Natural killer cell treated with Interleukin-12 subunit alpha and Interleukin-12 subunit beta and Interleukin-15 and Interleukin-18, amount 100 ng/mL, for 72 hours (primary cell): ENCODE data around the gene AGBL1. TPM values are rescaled to one million over a fixed set of nuclear protein-coding genes. Genes with fewer than 3 reads are reported as not detected.

Experiments used
- ATAC-seq, 2 donors: fragments of 150-1000 bp; cut with Tn5 transposase in 1 of 2; sonication (Bioruptor Pico), chemical (Tn5 transposase) in 1 of 2; 2 replicates each; pipeline ENCODE4 v1.10.0; 2021
- DNase-seq: peaks from one replicate; pipeline ENCODE4 v3.0.0; 2022; ENCODE audit warnings: low spot score
- H3K27ac Mint-ChIP-seq, 2 donors: 1 replicate in 1 of 2; 2 replicates in 1 of 2; pipeline ENCODE4 v1.8.0; 2022; ENCODE audit warnings: mixed read lengths in 2 of 2, mild to moderate bottlenecking in 1 of 2, moderate library complexity in 1 of 2
- H3K27me3 Mint-ChIP-seq, 2 donors: 1 replicate in 1 of 2; 2 replicates in 1 of 2; pipeline ENCODE4 v1.8.0; 2022; ENCODE audit warnings: mixed read lengths in 2 of 2
- H3K36me3 Mint-ChIP-seq: one replicate; pipeline ENCODE4 v1.8.0; 2022; ENCODE audit warnings: mixed read lengths
- H3K4me1 Mint-ChIP-seq, 2 donors: 1 replicate in 1 of 2; 2 replicates in 1 of 2; pipeline ENCODE4 v1.8.0; 2022; ENCODE audit warnings: low read depth in 2 of 2, mixed read lengths in 2 of 2, mild to moderate bottlenecking in 1 of 2
- H3K4me3 Mint-ChIP-seq: one replicate; pipeline ENCODE4 v1.8.0; 2022; ENCODE audit warnings: mixed read lengths
- H3K9me3 Mint-ChIP-seq: 2 replicates; pipeline ENCODE4 v1.8.0; 2022; ENCODE audit warnings: mixed read lengths
- total RNA-seq, 2 donors: library from RNA; stranded (reverse); gene quantifications; one replicate each; pipeline ENCODE4 v1.2.3, GENCODE V29; 2022

The AGBL1 gene
- total RNA-seq, 2 donors from 2014 or later = not detected

- H3K4me1 Mint-ChIP-seq = peaks cover 24 to 38% of the 10 kb centered on the region in 2 donors
- no peak overlapping the region for H3K27ac Mint-ChIP-seq
- H3K4me3 Mint-ChIP-seq = no peak overlapping the region
- no peak for ATAC-seq
- no peaks in the 10 kb centered on the region for H3K9me3 Mint-ChIP-seq
- peaks cover 7% of the 10 kb centered on the region for H3K36me3 Mint-ChIP-seq
- no peak for DNase-seq
- H3K27me3 Mint-ChIP-seq = peaks cover 3 to 10% of the 10 kb centered on the region in 2 donors
Measured at GRCh38 chr15:86657305-86657704, 577.6 kb downstream of the AGBL1 start.

GRCh38 chr15:86659724-86660411 is 580.2 kb downstream of the AGBL1 start:
- H3K9me3 Mint-ChIP-seq = no peaks in the 10 kb centered on the region
- H3K4me3 Mint-ChIP-seq = no peak overlapping the region
- no peak for ATAC-seq
- peaks cover 7% of the 10 kb centered on the region for H3K36me3 Mint-ChIP-seq
- H3K4me1 Mint-ChIP-seq = peaks cover 7 to 13% of the 10 kb centered on the region in 2 donors
- H3K27me3 Mint-ChIP-seq = peaks cover 7 to 15% of the 10 kb centered on the region in 2 donors
- no peak for DNase-seq
- H3K27ac Mint-ChIP-seq = no peak overlapping the region

GRCh38 chr15:86661580-86661979 is 581.9 kb downstream of the AGBL1 start:
- peaks cover 4 to 5% of the 10 kb centered on the region in 2 donors for H3K4me1 Mint-ChIP-seq
- H3K27me3 Mint-ChIP-seq = peaks cover 4 to 14% of the 10 kb centered on the region in 2 donors
- ATAC-seq = no peak
- peaks cover 6% of the 10 kb centered on the region for H3K36me3 Mint-ChIP-seq
- H3K27ac Mint-ChIP-seq = no peak overlapping the region
- no peak overlapping the region for H3K4me3 Mint-ChIP-seq
- no peaks in the 10 kb centered on the region for H3K9me3 Mint-ChIP-seq
- no peak for DNase-seq

- H3K27ac Mint-ChIP-seq = no peak overlapping the region
- DNase-seq = no peak
- no peaks in the 10 kb centered on the region for H3K36me3 Mint-ChIP-seq
- H3K4me1 Mint-ChIP-seq = peaks cover 0 to 4% of the 10 kb centered on the region in 2 donors
- H3K27me3 Mint-ChIP-seq = peaks cover 6 to 7% of the 10 kb centered on the region in 2 donors
- no peak overlapping the region for H3K4me3 Mint-ChIP-seq
- no peak for ATAC-seq
- H3K9me3 Mint-ChIP-seq = peaks cover 3% of the 10 kb centered on the region
Measured at GRCh38 chr15:86663304-86663703, 583.6 kb downstream of the AGBL1 start.

GRCh38 chr15:86663979-86664378 is 584.3 kb downstream of the AGBL1 start:
- H3K27ac Mint-ChIP-seq = no peak overlapping the region
- DNase-seq = no peak
- no peaks in the 10 kb centered on the region for H3K36me3 Mint-ChIP-seq
- no peak for ATAC-seq
- H3K9me3 Mint-ChIP-seq = peaks cover 3% of the 10 kb centered on the region
- peaks cover 0 to 4% of the 10 kb centered on the region in 2 donors for H3K4me1 Mint-ChIP-seq
- H3K27me3 Mint-ChIP-seq = peaks cover 6 to 7% of the 10 kb centered on the region in 2 donors
- no peak overlapping the region for H3K4me3 Mint-ChIP-seq

- H3K36me3 Mint-ChIP-seq = no peaks in the 10 kb centered on the region
- ATAC-seq = no peak
- H3K27ac Mint-ChIP-seq = no peak overlapping the region
- DNase-seq = no peak
- H3K9me3 Mint-ChIP-seq = peaks cover 3% of the 10 kb centered on the region
- no peak overlapping the region for H3K4me3 Mint-ChIP-seq
- H3K4me1 Mint-ChIP-seq = peaks cover 0 to 4% of the 10 kb centered on the region in 2 donors
- H3K27me3 Mint-ChIP-seq = peaks cover 6 to 7% of the 10 kb centered on the region in 2 donors
Measured at GRCh38 chr15:86664581-86664980, 584.9 kb downstream of the AGBL1 start.

GRCh38 chr15:86676002-86676401 is 596.3 kb downstream of the AGBL1 start:
- no peak for ATAC-seq

GRCh38 chr15:86677278-86677677 is 597.6 kb downstream of the AGBL1 start:
- Mint-ChIP-seq H3K36me3 (peaks cover 4% of the 10 kb centered on the region), H3K9me3 (peaks cover 2% of the 10 kb centered on the region), H3K27ac (no peak overlapping the region), H3K4me1 (no peaks in the 10 kb centered on the region), H3K4me3 (no peak overlapping the region), H3K27me3 (peaks cover 13 to 26% of the 10 kb centered on the region in 2 donors)
- DNase-seq = no peak
- no peak for ATAC-seq

More at GRCh38 chr15:86676002-86676401, 596.3 kb downstream of the AGBL1 start:
- no peaks in the 10 kb centered on the region for H3K4me1 Mint-ChIP-seq
- H3K27ac Mint-ChIP-seq = no peak overlapping the region
- H3K4me3 Mint-ChIP-seq = no peak overlapping the region
- peaks cover under 1% of the 10 kb centered on the region for H3K36me3 Mint-ChIP-seq
- H3K27me3 Mint-ChIP-seq = peaks cover 9 to 17% of the 10 kb centered on the region in 2 donors
- peaks cover under 1% of the 10 kb centered on the region for H3K9me3 Mint-ChIP-seq
- DNase-seq = no peak

GRCh38 chr15:86685263-86685662 is 605.6 kb downstream of the AGBL1 start:
- DNase-seq (no peak), ATAC-seq (no peak)
- no peaks in the 10 kb centered on the region for H3K4me1 Mint-ChIP-seq
- H3K27me3 Mint-ChIP-seq = peaks cover 7 to 21% of the 10 kb centered on the region in 2 donors
- H3K27ac Mint-ChIP-seq = no peak overlapping the region
- H3K36me3 Mint-ChIP-seq = peaks cover 4% of the 10 kb centered on the region
- peaks cover 2% of the 10 kb centered on the region for H3K9me3 Mint-ChIP-seq
- no peak overlapping the region for H3K4me3 Mint-ChIP-seq

- Mint-ChIP-seq H3K36me3 (no peaks in the 10 kb centered on the region), H3K4me1 (no peaks in the 10 kb centered on the region), H3K27me3 (peaks cover 5% of the 10 kb centered on the region in 2 donors), H3K27ac (no peak overlapping the region), H3K4me3 (no peak overlapping the region), H3K9me3 (peaks cover 4% of the 10 kb centered on the region)
- ATAC-seq (no peak), DNase-seq (no peak)
Measured at GRCh38 chr15:86689006-86689405, 609.3 kb downstream of the AGBL1 start.

GRCh38 chr15:86690566-86690965 is 610.9 kb downstream of the AGBL1 start:
- H3K27me3 Mint-ChIP-seq = peaks cover 5 to 9% of the 10 kb centered on the region in 2 donors
- H3K4me3 Mint-ChIP-seq = no peak overlapping the region
- H3K4me1 Mint-ChIP-seq = no peaks in the 10 kb centered on the region
- no peak for DNase-seq
- no peaks in the 10 kb centered on the region for H3K36me3 Mint-ChIP-seq
- H3K9me3 Mint-ChIP-seq = peaks cover 4% of the 10 kb centered on the region
- ATAC-seq = no peak
- H3K27ac Mint-ChIP-seq = no peak overlapping the region

- peaks cover 11 to 12% of the 10 kb centered on the region in 2 donors for H3K27me3 Mint-ChIP-seq
- H3K36me3 Mint-ChIP-seq = no peaks in the 10 kb centered on the region
- no peak for ATAC-seq
- H3K4me1 Mint-ChIP-seq = no peaks in the 10 kb centered on the region
- no peak overlapping the region for H3K27ac Mint-ChIP-seq
- H3K4me3 Mint-ChIP-seq = no peak overlapping the region
- no peak for DNase-seq
- peaks cover 4% of the 10 kb centered on the region for H3K9me3 Mint-ChIP-seq
Measured at GRCh38 chr15:86691091-86691663, 611.5 kb downstream of the AGBL1 start.

- H3K27me3 Mint-ChIP-seq = peaks cover 22 to 40% of the 10 kb centered on the region in 2 donors
- no peak overlapping the region for H3K27ac Mint-ChIP-seq
- peaks cover 11% of the 10 kb centered on the region for H3K9me3 Mint-ChIP-seq
- H3K36me3 Mint-ChIP-seq = peaks cover 9% of the 10 kb centered on the region
- DNase-seq (no peak), ATAC-seq (no peak)
- H3K4me3 Mint-ChIP-seq = no peak overlapping the region
- no peaks in the 10 kb centered on the region for H3K4me1 Mint-ChIP-seq
Measured at GRCh38 chr15:86700864-86701610, 621.4 kb downstream of the AGBL1 start.

GRCh38 chr15:86701611-86701963 is 621.9 kb downstream of the AGBL1 start:
- ATAC-seq (no peak), DNase-seq (no peak)
- peaks cover 11% of the 10 kb centered on the region for H3K9me3 Mint-ChIP-seq
- peaks cover 18 to 37% of the 10 kb centered on the region in 2 donors for H3K27me3 Mint-ChIP-seq
- H3K36me3 Mint-ChIP-seq = peaks cover 9% of the 10 kb centered on the region
- H3K4me1 Mint-ChIP-seq = no peaks in the 10 kb centered on the region
- H3K4me3 Mint-ChIP-seq = no peak overlapping the region
- H3K27ac Mint-ChIP-seq = no peak overlapping the region
